Ramos (cell line): ENCODE measurements around the gene CD200R1.

Source experiments
- in situ Hi-C: fragments of 300-500 bp; cut with MboI; formaldehyde crosslinking; loops from one replicate; pipeline ENCODE4 v1.14.3; 2022; ENCODE audit warnings: low sequenced_read_pairs; ENCODE audit not compliant: unreplicated experiment

Gene CD200R1, protein sequence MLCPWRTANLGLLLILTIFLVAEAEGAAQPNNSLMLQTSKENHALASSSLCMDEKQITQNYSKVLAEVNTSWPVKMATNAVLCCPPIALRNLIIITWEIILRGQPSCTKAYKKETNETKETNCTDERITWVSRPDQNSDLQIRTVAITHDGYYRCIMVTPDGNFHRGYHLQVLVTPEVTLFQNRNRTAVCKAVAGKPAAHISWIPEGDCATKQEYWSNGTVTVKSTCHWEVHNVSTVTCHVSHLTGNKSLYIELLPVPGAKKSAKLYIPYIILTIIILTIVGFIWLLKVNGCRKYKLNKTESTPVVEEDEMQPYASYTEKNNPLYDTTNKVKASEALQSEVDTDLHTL

DNA sequence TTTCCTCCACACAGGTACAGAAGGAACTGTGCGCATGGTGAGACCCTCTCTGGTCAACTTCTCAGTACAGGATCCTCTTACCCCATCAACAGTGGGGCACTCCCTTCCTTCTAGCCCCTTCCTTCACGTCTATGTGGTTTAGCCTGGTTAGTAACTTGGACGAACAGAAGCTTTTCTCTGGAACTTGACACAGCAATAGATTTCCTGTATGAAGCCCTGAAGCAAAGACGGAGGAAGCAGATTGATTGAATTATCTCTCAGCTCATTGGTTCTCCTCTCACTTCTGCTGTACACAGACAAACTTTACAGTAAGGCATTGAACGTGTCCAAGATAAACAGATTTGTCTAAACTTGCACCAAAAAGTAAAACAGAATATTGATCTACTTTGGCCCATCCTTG is at the start of gene CD200R1:
Gene CD200R1 (minus strand): TSS at position 210 of the 400 bp plus-strand sequence. CDS start 246 bp downstream, outside the sequence.
- in situ Hi-C loops = loop anchor here (25.0 kb wide), 1 partner anchor 863 kb away; no protein-coding TSS in a partner anchor

DNA sequence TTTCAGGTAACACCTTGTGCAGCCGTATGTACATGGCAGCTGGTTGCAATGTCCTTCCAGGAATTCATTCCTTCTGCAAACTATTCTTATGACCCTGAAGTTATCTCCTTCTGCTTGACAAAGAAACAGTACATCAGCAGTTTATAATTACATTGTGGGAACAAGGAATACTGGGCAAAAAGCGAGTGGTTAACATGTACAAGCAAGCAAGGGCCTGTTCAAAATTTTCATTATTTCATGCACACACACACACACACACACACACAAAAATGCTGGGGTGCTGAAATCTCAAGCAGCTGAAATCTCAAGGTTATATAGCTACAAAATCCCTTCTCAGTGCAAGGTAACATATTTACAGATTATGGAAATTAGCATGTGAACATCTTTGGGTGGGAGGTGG is 46.6 kb upstream of the CD200R1 start:
- in situ Hi-C loops = no loop called here

GRCh38 chr3:113019182-113020137 is 44.6 kb upstream of the CD200R1 start:
- in situ Hi-C loops = no loop called here

DNA sequence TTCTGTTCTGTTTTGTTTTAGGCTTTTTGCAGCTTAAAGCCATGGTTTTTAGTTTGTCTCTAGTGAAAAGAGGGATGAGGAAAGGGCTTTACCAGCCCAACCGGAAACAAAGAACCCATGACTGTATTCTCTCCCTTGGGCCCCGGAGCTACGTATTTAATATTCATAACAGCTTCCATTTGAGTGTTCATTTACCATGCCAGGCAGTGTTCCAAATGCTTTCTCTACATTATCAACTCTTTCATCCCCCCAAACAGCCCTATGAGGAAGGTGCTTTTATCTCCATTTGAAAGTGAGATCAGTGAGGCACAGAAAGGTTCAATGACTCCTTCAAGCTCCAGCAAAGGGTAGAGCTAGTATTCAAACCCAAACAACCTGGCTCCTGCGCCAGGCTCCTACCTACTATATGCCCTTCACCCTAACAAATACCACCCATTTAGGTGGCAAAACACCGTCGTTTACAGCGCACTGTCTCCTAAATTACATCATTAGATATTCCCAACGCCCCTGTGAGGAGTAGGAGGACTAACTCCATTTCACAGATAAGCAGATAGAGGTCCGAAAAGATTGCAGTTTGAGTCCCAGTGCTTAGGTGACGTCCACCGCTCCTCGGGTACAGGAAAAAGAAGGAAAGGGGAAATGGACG is 43.8 kb upstream of the CD200R1 start:
- in situ Hi-C loops = no loop called here

- in situ Hi-C loops = no loop called here
Observed at GRCh38 chr3:113013593-113013992, 38.7 kb upstream of the CD200R1 start.

- in situ Hi-C loops = no loop called here
Observed at GRCh38 chr3:113008117-113008516, 33.2 kb upstream of the CD200R1 start.

DNA sequence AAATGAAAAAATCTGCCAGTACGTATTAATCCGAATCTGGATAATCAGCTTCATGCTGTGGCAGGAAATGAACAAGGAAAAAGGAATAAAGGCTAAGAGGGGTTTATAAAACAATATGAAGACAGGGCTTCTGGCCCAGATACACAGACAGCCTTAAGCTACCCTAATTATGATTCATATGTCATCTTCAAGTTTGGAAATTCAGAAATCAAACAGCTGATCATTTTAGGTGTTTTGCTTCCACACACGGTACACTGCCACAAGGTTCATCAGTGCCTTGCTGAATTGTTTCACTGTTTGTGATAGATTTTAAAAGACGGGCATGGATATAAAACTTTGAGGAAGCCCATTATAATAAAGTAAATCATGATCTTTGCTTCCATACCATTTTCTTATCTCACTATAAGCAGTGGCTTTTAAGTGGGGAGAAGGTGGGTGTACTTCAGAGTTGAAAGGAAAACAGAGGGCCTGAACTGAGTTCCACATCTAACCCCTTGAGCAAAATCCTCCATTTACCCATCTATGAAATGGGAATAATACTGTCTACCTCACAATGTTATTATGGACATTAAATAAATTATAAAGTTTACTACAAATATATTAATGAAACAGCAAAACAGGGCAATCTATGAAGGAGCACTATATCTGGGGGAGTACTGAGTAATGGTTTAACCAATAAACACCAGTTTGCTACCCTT is 31.6 kb upstream of the CD200R1 start:
- in situ Hi-C loops = no loop called here

DNA sequence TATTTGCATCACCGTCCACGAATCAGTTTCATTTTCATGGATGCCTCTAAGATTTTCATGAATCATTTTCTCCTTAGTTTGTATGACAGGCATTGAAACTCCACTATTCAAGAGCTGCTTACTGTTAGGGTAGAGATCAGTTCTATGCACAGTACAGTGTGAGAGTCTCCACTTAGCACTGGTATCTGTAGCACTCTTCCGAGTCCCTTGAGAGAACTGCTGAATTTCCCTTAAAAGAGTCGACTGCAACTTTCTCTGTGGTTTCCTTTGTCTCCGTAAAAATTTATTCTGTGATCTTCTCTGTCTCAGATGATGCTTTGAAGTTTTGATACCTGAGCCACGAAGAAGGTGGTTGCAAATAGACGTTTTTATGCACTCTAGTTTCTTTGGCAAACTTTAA is 30.7 kb upstream of the CD200R1 start:
- in situ Hi-C loops = no loop called here

DNA sequence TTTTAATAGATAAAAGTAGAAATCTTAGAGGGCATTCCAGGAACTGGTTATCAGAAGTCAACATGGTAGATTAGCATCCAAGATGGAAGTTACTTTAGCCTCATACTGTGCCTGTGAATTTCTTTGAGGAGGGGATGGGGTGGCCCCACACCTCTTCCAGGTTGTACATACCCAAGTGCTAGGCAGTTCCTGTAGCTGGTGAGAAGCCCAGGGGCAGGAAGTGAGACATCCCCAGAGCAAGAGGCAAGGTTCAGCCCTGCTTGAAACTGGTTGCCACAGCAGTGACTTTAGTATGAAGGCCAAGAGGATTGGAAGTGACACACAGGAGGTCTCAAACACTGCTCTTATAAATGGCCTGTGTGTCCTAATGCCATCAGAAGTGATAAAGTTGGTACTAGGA is 27.8 kb upstream of the CD200R1 start:
- in situ Hi-C loops = no loop called here

DNA sequence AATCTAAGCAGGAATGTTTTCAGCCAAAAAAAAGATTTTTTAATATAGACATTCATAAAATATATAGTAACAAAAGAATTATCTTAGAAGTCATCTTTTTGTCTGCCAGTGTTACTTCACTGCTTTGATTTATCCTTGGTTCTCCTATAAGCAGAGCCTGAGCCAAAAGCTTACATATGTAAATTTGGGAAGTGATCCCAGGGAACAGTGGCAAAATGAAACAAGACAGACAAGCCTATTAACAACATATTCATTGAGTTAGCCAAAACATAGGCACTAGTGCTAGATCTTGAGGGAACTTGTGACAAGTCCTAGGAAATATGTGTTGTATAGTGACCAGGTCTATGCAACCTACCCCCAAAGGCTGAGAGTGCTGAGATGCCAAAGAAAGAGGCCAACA is 27.1 kb upstream of the CD200R1 start:
- in situ Hi-C loops = no loop called here

DNA sequence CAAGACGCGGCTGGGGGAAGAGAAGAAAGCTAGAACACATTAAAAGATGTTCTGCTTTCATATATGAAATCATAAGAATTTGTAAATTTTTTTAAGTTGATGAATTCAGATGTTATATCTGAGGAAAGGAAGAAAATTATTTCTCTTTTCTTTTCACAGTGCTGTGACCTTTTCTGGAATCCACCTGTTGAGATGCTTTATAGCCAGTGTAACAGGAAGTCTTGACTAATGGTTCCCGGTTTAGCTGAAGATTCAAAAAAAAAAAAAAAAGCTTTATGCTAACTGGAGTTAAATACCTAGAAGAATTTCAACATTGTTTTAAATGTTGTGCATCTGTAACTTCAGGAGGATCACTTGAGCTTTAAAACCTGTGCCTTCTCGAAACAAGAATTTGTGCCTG is 25.8 kb upstream of the CD200R1 start:
- in situ Hi-C loops = no loop called here

DNA sequence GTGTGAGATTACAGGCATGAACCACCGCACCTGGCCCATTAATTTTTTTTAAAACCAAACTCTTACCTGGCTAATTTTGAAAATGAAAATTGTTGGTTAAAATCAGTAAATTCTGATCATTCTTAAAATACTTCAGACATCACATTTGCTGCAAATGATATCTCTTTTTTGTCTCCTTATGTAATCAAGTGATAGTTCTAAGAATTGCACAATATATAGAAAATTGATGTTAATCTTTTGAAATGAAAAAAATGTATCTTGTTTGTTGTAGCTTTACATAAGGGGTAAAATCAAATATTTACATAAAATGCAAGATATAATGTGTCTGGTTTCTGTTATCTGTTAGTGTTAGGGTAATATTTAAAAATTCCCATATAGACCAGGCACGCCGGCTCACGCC is 20.9 kb upstream of the CD200R1 start:
- in situ Hi-C loops = loop anchor here (25.0 kb wide), 1 partner anchor 883 kb away; no protein-coding TSS in a partner anchor

- in situ Hi-C loops = loop anchor here (25.0 kb wide), 1 partner anchor 879 kb away; no protein-coding TSS in a partner anchor
Observed at GRCh38 chr3:112990672-112991602, 16.0 kb upstream of the CD200R1 start, which contains the start of gene GTPBP8. GTPBP8 (plus strand) TSS chr3:112990984; CDS start chr3:112991000, 16 bp downstream.

GRCh38 chr3:112987710-112988334 is 12.9 kb upstream of the CD200R1 start:
- in situ Hi-C loops = loop anchor here (10.0 to 25.0 kb wide), 2 partner anchors 253 to 876 kb away; no protein-coding TSS in a partner anchor

GRCh38 chr3:112984485-112984884 is 9.6 kb upstream of the CD200R1 start:
- in situ Hi-C loops = loop anchor here (10.0 to 25.0 kb wide), 2 partner anchors 250 to 872 kb away; no protein-coding TSS in a partner anchor

- in situ Hi-C loops = loop anchor here (10.0 to 25.0 kb wide), 2 partner anchors 248 to 870 kb away; no protein-coding TSS in a partner anchor
Observed at GRCh38 chr3:112982710-112983109, 7.8 kb upstream of the CD200R1 start.

DNA sequence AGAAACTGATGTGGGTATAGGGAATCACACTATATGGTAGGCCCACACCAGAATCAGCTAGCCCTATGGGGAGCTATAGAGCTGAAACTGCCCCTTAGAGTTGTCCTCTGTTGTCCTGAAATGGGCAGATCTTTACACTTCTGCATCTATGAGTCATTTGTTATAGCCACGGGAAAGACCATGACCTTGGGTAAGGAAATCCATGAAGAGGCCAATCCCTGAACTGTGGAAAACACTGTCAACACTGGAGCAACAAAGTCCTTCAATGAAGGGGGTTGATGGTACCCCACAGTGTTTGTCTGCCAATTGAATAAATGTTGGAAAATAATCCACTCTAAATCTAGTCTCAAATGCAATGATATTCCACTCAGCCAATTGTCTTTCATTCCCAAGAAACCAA is 5.2 kb upstream of the CD200R1 start:
- in situ Hi-C loops = loop anchor here (10.0 to 25.0 kb wide), 2 partner anchors 245 to 868 kb away; no protein-coding TSS in a partner anchor
